HG03558 (cell line): Measurements from ENCODE around the gene SLC9A9.

Experiments
- ATAC-seq: cut with Tn5 transposase; IDR thresholded peaks from one replicate; pipeline ENCODE4 v1.9.1; 2021; ENCODE audit warnings: moderate number of reproducible peaks; ENCODE audit not compliant: unreplicated experiment; ENCODE audit errors: extremely low read depth

The SLC9A9 gene

DNA sequence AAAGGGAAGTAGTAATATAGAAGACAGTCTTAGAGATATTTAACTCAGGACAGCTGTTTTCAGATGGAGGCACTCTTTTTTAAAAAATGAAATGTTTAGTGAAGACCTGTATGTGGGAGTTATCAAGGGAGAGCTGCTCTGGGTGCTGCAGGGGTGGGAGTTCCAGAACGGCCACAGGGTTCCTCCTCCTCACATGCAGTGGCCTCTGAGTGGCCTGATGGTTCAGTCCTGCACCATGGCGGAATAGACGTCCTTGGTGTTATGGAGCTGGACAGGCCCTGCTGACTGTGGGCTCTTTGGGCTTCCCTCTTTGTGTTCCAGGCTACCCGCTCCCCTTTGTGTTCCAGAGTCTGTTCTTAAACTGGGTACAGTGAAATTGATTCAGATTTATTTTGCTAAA lies 602.6 kb downstream of the SLC9A9 start:
- no peak for ATAC-seq

DNA sequence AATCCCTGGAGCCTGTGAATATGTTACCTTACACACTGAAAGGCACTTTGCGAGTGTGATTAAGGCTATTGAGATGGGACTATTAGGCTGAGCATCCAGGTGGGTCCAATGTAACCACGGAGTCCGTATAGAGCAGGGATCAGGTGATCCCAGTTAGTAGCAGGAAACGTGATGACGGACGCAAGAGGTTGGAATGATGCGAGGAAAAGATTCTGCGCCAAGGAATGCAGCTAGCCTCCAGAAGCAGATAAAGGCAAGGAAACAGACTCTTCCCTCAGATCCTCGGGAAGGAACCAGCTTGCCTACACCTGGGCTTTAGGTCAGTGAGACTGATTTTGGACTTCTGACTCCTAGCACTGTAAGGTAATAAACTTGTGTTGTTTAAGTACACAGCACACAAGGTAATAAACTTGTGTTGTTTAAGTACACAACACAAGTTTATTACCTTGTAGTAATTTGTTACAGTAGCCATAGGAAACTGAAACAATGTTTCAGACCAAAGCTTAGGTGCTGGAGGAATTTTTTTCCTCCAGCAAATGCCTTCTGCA lies 603.7 kb downstream of the SLC9A9 start:
- ATAC-seq: no peak

DNA sequence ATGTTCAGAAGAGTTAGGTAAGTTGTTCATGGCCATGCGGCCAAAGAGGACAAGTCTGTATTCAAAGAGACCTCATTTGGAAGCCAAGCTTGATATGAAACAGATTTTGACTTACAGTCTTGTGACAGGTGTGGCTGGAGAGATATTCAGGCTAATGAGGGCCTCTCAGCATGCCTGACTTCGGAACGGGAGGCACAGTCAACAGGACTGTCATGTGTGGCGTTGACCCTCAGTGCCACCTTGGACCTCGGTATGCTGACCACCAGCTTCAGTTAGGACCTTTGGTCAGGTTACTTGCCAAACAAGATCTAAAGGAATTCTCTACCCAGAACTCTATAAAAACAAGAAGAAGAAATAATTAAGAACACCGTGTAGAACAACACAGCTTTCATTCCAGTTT lies 604.6 kb downstream of the SLC9A9 start:
- ATAC-seq: no peak

DNA sequence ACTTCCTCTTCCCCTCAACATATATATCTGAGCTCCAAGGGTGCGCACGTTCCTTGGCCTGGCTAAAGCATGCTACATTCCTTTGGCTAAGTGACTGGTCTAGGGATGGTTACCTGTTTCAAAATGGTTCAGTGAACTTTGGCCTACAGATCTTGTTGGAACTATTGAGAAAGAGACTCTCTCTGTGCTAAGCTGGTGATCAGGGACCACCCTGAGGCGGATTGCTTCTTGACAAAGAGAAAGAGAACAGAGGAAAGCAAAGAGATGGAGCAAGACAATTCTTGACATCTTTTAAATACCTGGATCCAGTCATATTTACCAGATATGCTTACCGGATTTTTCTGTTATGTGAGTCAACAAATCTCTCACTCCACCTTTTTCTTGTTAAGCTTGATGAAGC lies 605.6 kb downstream of the SLC9A9 start:
- ATAC-seq: no peak

DNA sequence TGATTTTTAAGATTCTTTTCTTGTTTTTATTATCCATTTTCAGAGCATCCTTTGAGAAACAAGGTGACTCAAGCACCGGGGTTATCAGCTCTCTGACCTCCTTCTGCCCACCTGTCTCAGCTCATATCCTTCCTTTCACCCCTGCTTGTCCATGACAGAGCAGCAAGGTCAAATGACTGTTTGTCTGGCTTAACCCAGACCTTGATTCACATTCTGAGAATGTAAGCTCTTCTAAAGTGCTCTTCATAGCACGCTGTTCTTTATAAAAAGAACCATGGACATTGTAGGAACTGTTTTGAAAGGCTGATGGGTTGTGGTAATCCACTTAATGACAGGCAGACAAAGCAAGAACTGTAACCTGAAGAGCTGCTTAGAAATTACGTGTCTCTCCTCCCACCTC lies 606.2 kb downstream of the SLC9A9 start:
- no peak for ATAC-seq

DNA sequence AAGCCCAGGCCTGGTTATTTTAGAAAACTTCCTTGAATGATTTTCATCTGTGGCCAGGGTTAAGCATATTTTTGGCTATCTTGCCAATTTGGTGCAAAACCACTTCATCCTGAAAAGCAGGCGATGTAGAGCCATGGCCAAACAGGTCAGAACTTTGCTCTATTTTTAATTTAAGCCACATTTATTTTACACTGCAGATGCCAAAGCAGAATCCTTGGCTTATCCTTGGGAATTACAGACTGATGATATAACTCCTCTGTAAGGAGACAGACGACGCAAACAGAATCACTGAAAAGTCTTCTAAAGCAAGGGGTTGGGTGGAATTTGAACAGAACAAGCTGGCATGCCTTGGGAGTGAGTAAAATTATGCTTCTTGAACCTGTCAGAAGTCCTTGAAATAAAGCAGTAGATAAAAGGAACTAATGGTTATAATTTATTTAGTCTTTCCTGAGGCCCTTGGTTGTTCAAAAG lies 606.8 kb downstream of the SLC9A9 start:
- ATAC-seq: no peak

DNA sequence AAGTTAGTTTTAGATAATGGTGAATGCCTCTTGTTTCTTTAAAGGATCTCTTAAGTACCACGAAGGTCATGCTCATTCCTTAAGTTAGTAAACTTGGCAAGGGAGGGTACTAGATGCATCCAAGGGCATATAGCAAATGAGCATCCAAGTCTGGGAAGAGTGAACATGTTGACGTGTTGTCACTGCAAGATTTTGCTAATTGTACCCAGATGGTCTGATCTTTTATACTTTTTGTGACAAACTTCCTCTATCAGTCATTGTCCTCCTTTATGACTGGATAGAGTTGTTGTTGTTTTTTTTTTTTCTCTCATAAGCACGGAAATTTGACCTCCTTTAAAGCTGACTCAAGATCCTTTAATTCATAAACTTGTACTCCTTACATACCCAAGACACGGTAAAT lies 607.4 kb downstream of the SLC9A9 start:
- ATAC-seq: no peak

DNA sequence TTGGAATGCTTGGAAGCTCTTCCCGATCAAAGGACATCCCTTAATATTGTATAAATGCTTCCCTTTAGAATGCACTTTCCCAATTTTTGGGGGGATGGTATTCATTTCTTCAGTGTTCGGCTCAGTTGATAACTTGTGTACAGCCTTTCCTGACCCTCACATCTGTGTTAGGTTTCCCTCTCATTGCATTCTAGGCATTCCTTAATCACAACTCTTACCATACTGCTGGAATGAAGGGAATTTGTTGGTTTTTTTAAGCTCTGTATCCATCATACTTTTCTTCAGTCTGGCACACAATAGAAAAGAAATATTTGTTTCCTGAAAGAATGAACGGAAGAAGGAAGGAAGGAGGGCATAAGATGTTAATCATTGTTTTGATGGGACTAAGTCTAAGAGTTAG lies 609.2 kb downstream of the SLC9A9 start:
- no peak for ATAC-seq

DNA sequence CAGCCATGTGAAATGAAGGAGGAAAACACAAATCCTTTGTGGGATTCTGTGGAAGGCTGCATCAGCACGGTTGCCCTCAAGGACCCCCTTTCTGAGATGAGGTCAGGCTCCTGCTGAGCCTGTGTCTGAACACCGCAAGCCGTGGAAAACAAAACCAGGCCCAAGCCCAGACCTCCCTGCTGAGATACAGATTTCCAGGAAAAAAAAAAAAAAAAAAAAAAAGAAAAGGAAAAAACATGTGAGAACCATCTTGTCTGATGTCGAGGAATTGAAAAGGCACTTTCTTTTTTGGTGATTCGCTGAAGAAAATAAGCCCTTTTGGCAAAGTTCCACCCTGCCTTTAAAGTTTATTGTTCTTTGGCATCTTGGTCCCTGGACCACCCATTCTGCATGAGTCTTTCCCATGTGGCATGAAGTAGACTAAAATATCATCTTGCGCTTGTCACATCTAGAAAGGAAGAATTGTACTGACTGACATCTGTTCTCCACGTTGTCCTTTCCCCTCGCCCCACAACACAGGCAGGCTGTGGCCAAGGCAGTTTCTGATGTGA lies 611.1 kb downstream of the SLC9A9 start:
- no peak for ATAC-seq

DNA sequence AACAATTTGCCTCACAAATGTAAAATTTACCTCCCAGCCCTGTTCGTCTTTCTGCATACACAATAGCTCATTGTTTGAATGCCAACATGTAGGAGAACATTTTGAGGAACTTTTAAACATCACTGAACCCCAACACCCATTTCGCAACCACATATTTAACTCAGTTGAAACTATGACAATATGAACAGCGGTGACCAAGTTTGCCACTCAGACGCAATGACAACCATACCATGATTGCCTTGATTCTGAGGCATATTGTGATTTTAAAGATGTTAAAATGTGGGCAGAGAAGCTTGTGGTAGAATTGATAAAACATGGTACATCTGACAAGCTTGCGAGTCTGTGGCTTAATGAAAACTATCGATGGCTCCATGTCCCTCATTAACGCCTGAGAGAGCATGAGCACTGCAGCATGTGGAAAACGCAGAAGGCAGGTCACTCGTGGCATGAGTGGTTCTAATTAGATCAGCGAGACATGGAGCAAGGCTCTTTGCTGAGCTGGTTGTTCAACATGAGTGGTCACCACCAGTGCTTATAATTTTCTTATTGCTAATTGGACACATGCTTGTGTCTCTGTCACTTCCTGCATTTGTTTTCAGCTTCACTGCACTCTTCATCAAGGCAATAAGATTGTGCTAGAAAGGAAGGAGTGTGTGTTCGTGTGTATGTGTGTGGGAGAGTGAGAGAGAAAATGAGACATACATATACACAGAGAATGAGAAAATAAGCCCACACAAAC lies 611.9 kb downstream of the SLC9A9 start:
- ATAC-seq: no peak

DNA sequence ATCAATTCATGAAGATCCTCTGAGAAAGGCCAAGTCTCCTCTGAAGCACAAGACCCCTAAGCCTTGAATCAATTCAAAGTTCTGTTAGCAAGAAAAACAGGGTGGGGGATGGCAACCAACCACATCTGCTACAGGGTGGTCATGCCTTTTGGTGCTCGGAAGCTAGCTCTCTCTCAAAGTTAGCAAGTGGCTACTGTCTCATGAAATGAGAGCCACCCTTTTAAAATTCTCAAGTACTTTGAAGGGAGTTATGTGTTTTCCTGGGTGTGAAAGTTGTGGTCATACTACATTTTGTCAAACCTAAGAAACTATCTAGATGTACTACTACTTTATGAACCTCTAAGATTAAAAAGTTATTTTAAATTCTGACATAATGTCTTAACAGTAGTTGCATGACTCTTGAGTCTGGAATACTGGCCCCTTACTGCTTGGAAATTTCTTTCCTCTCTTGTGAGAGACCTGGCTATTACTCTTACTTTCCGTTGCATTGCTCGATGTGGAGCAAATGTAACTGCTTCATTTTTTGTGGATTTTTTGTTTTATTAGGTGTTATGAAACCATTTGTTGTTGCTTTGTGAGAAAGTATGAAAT lies 612.6 kb downstream of the SLC9A9 start:
- no peak for ATAC-seq

DNA sequence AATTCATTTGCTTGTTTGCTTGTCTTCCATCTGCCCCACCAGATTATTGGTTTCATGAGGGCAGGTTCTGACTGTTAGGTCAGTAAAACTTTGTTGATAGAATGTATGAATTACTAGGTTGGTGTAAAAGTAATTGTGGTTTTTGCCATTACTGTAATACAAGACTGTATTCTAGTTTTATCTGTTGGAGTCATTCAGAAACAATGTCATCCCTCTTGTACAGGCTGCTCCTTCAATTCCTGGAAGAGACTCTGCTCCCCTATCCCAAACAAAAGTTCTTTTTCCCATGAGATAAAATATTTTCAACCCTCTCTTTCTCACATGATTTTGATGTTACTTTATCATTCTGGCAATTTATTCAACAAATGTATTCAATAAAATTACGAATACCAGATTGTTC lies 613.7 kb downstream of the SLC9A9 start:
- no peak for ATAC-seq

DNA sequence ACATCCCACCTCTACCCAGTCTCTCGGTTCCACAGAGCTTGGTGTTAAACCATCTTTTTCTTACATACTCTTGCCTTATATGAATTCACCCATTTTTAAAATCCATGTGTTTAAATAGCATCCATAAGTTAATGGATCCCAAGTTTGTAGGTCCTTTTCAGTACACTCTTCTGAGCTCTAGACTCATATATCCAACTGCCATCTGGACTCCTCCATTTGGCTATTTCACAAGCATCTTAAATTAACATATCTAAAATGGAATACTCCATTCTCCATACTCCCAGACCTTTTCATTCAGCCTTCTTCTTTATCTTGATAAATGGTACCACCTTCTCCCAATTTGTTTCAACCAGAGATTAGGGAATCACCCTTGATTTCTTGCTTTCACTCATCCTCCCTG lies 615.3 kb downstream of the SLC9A9 start:
- no peak for ATAC-seq

DNA sequence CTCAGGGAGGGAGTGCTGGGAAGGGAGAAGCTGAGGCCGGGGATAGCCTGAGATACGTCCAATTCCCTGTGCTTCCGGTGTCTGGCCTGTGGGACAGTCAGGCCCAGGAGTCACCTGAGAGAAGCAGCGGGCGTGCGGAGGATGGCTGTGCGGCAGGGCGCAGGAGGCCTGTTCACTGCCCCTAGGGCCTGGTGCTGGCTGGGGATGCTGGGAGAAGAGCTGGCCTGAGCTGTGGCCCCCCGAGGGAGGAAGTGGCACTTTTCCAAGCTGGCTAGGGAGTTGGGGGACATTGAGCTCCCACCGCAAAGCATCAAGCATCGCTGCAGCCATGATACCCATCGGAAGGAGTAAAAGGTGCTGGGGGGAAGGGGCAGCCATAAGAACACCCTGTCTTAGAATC lies 619.9 kb downstream of the SLC9A9 start:
- ATAC-seq: no peak

DNA sequence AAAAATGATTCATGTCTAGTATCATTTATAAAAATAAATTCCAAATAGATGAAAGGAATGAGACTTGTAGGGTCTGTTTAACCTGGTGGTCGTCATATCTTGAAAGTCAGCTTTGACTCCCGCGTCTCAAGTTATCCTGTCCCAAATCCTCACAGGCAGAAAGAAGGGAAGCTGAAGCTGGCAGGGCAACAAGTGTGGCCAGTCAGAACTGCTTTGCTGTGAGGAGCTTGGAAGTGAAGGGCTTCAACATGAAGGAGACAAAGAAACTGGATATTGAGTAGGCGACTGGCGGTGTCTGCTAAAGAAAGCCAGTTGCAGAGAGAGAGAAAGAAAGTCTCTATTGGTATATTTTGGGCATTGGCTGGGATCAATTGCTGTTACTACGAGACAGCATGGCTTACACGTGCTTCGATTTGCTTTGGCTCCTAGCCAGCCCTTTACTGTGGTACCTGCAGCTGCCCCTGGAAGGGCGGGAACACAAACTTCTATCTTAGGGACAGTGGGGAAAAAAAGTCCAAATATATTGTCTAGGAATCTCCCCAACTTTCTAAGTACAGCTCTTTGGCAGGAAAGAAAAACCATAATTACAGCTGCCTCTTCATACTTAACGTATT lies 621.5 kb downstream of the SLC9A9 start:
- no peak for ATAC-seq

DNA sequence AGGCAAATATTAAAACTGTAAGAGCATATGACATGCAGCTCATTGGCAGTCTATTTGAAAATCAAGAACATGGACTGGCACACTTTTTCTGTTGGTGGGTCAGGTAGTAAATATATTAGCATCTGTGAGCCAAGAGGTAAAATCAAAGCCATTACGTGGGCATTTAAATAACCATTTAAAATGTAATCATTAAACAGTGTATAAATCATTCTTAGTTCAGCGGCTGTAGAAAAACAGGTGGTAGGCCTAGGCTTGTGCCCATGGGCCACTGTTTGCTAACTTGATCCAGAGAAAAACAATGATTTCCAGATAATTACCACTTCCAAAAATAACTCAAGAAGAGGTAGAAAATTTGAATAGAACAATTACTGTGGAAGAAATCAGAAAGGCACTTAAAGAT lies 623.6 kb downstream of the SLC9A9 start:
- ATAC-seq: no peak

DNA sequence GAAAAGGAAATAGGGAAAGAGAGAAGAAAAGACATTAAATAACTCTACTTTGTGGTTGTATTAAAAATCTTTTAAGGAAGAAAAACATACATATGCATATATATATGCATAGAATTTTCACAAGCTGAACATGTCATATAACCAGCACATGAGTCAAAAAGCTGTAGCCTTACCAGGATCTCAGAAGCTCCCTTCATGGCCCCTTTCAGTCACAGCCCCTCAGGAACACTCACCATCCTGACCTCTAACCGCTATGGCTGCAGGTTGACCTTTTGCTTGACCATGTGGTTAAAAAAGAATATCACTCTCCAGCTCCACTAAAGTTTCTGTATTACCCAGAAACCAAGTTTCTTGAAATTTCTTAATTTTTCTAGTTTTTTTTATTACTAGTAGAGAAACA lies 625.3 kb downstream of the SLC9A9 start:
- no peak for ATAC-seq

DNA sequence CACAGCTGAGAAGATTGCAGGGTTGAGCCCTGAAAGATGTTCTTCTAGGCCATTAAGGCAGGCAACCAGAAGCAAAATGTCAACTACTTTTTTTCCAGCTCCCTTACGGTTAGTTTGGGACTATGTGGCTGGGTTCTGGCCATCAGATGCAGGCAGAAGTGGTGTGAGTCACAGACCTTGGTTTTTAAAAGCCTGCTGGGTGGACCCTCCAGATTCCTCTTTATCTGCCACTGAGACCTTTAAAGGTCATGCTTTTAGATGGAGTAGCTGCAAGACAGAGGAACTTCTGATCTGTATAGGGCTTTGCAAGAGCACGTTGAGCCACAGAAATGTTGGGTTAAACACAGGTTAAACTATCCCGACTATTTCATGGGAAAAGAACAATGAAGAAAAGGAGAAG lies 625.8 kb downstream of the SLC9A9 start:
- ATAC-seq: no peak

DNA sequence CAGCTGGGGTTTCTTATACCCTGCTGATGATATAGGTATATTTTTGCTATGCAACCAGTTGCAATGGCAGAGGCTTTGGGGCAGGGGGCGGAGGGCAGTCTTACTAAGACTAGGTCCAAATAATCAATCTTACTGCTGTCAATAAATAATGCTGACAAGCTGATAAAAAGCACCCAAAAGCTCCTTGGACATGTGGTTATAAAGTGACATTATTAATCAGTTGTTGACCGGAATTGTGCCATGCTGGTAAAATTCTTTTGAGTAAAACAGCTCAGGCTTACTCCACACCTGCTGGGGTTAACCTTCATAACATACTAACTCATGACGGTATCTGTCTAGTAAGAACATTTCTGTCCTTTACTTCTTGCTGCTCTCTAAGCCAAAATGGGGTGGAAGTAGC lies 626.8 kb downstream of the SLC9A9 start:
- no peak for ATAC-seq

DNA sequence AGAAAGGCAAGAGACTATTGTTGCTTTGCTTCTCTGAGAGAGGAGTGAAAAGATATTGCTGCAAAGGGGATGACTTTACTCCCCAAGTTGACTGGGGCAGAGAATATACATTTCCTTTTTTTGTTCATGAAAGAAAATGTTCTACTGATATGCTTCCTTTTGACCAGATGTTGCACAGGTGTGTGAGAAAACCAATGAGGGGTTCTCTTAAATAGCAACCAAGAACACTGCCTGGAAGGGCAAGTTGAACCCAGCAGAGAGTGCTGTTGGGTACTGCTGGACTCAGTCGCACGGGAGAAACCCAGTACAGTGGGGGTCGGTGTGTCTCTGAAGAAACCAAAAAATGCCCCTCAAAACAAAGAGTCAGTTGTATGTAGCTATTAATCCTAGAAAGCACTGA lies 627.5 kb downstream of the SLC9A9 start:
- ATAC-seq: no peak

DNA sequence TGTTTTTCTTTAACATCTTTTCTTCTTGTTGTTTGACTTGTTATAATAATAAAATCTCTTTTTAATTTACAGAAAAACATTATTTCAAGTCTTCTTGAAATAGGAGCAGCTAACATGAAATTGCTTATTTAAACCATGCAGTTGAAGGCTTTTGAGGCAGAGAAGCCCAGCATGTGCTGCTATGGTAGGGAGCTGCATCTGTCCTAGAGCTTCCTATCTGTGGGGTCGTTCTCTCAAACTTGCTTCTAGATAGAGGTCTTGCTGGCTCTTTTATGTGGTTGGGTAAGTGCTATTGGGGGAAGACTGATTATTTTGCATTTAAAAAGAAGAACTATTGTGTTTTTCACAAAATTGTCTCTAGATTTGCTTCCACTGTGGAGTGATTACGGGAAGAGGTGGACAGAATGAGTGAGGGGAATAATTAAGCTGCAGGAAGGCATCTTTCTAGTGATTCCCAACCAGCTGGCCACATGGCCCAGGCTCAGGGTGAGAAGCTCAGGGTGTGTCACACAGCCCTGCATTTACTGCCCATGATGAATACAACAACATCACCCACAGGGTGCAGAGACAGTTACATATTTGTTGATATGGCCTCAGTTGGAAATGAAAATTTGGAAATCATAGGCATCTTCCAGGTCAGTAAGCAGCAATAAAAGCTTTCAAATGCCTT lies 630.0 kb downstream of the SLC9A9 start:
- ATAC-seq: no peak
